K562 (cell line): ENCODE results near the gene SCYGR5. TPM values are rescaled to one million over a fixed set of nuclear protein-coding genes. Genes with fewer than 3 reads are reported as not detected.

ENCODE experiments used
- ATAC-seq: fragments of 200-7000 bp; cut with Tn5 transposase; 3 replicates; pipeline ENCODE4 v1.9.1; 2020; ENCODE audit warnings: moderate library complexity
- BruUV-seq: library from RNA; stranded (reverse); fragments of 400-500 nt; replicated peaks from 2 replicates; lab custom pipeline; 2021; lab: Mats Ljungman, UMichigan
- CTCF ChIA-PET: fragments of 300-600 bp; formaldehyde crosslinking; extraction: SDS; loops from one replicate; lab custom pipeline; 2021; ENCODE audit warnings: low intra/inter-chr PET ratio; lab: Yijun Ruan, JAX
- POLR2A ChIA-PET: fragments of 300-600, 350-650 bp; sonication (Branson Sonifier 250); formaldehyde crosslinking; extraction: SDS; loops from one replicate; lab custom pipeline; 2021; ENCODE audit warnings: antibody characterized with exemption, inconsistent platforms; lab: Yijun Ruan, JAX
- DNase-seq, 4 experiments: peaks; one replicate each; pipeline versions ENCODE4 v3.0.0 to v3.0.0-alpha.2; 2011 to 2018; ENCODE audit warnings: low spot score in 3 of 4, mixed read lengths in 3 of 4; ENCODE audit errors: extremely low read depth in 1 of 4
- FAIRE-seq: peaks from 2 replicates; lab custom pipeline; 2011; peaks lifted over from hg19 to GRCh38; lab: Jason Lieb, UNC
- H2AFZ ChIP-seq: 2 replicates; pipeline ENCODE4 v1.6.0; 2011; ENCODE audit warnings: low read depth, low read length, control low read depth, inconsistent platforms
- H3K27ac ChIP-seq: fragments of 200-600 bp; 3 replicates; pipeline ENCODE4 v1.8.0; 2011; ENCODE audit warnings: low read depth, mild to moderate bottlenecking, control low read depth, inconsistent platforms, low read length, moderate library complexity, mixed read lengths; ENCODE audit errors: extremely low read depth
- H3K27me3 ChIP-seq, 2 experiments: fragments of 300-600 bp in 1 of 2; 2 replicates in 1 of 2; 3 replicates in 1 of 2; pipeline versions ENCODE4 v1.6.0 to v1.8.0; 2011; ENCODE audit warnings: inconsistent platforms in 2 of 2, low read length in 2 of 2, mild to moderate bottlenecking in 1 of 2, mixed read lengths in 1 of 2, moderate library complexity in 1 of 2; ENCODE audit not compliant: control insufficient read depth in 2 of 2, insufficient read depth in 2 of 2
- H3K36me3 ChIP-seq: fragments of 300-600 bp; 3 replicates; pipeline ENCODE4 v1.8.0; 2011; ENCODE audit warnings: mild to moderate bottlenecking, low read length, inconsistent platforms; ENCODE audit not compliant: control insufficient read depth, insufficient read depth
- H3K4me1 ChIP-seq, 2 experiments: fragments of 200-600 bp in 1 of 2; replicated peaks in 1 of 2; 2 replicates in 1 of 2; 3 replicates in 1 of 2; pipeline versions ENCODE4 v1.5.1 to v1.8.0; 2011; ENCODE audit warnings: inconsistent platforms in 2 of 2, low read length in 2 of 2, mild to moderate bottlenecking in 1 of 2, mixed read lengths in 1 of 2, moderate library complexity in 1 of 2; ENCODE audit not compliant: control insufficient read depth in 2 of 2, insufficient read depth in 2 of 2
- H3K4me2 ChIP-seq: 2 replicates; pipeline ENCODE4 v1.6.1; 2011; ENCODE audit warnings: low read length, control low read depth, inconsistent platforms, mixed read lengths; ENCODE audit not compliant: insufficient read depth
- H3K4me3 ChIP-seq: fragments of 200-600 bp; sonication (generic), shearing (Covaris generic); 2 replicates; pipeline ENCODE4 v1.5.1; 2016; ENCODE audit warnings: control low read depth, inconsistent platforms
- H3K79me2 ChIP-seq: fragments of 200-600 bp; 3 replicates; pipeline ENCODE4 v1.8.0; 2011; ENCODE audit warnings: low read length, inconsistent platforms; ENCODE audit not compliant: control insufficient read depth, insufficient read depth
- H3K9ac ChIP-seq, 2 experiments: 2 replicates each; pipeline versions ENCODE4 v1.6.0 to v1.6.1; 2011; ENCODE audit warnings: low read depth in 2 of 2, low read length in 2 of 2, control low read depth in 1 of 2, inconsistent platforms in 1 of 2, mild to moderate bottlenecking in 1 of 2, mixed read lengths in 1 of 2; ENCODE audit not compliant: insufficient read depth in 1 of 2
- H3K9me1 ChIP-seq: one replicate; pipeline ENCODE4 v1.6.0; 2011; ENCODE audit warnings: inconsistent platforms, mild to moderate bottlenecking, low read length, moderate library complexity; ENCODE audit not compliant: control insufficient read depth, insufficient read depth
- H3K9me3 ChIP-seq: replicated peaks from 2 replicates; pipeline ENCODE4 v1.5.1; 2011; ENCODE audit warnings: low read depth, low read length, inconsistent platforms; ENCODE audit not compliant: control insufficient read depth, insufficient read depth
- H4K20me1 ChIP-seq: replicated peaks from 2 replicates; pipeline ENCODE4 v1.6.1; 2011; ENCODE audit warnings: low read length, inconsistent platforms, mixed read lengths; ENCODE audit not compliant: control insufficient read depth, insufficient read depth
- SAFB2 ChIP-seq: fragments of 200-400 bp; formaldehyde crosslinking; IDR thresholded peaks from 2 replicates; pipeline ENCODE4 v1.6.1; 2018; ENCODE audit warnings: borderline replicate concordance, low read length, low read depth, moderate library complexity; ENCODE audit not compliant: severe bottlenecking
- SIX5 ChIP-seq, 2 experiments: IDR thresholded peaks; 2 replicates each; pipeline ENCODE4 v1.6.1; 2011; ENCODE audit warnings: low read length in 2 of 2, borderline replicate concordance in 1 of 2, low read depth in 1 of 2, mild to moderate bottlenecking in 1 of 2, moderate library complexity in 1 of 2; ENCODE audit not compliant: insufficient read depth in 1 of 2
- THRAP3 ChIP-seq: fragments of 450-650 bp; IDR thresholded peaks from 2 replicates; pipeline ENCODE4 v1.6.1; 2016; ENCODE audit warnings: mild to moderate bottlenecking, inconsistent platforms, borderline replicate concordance
- ZNF324 ChIP-seq: fragments of 250-450 bp; sonication (Bioruptor Pico); IDR thresholded peaks from 2 replicates; pipeline ENCODE4 v1.4.0; 2020; ENCODE audit warnings: mild to moderate bottlenecking
- WGBS: fragments of 100-300 bp; shearing (Covaris generic); methylation state at CpG from one replicate; pipeline ENCODE4 v1.1.6; 2016; ENCODE audit warnings: low coverage, mixed read lengths; ENCODE audit not compliant: insufficient coverage; ENCODE audit errors: missing lambda C conversion rate; 5-methylcytosine and 5-hydroxymethylcytosine counted together
- in situ Hi-C: fragments of 300-500 bp; cut with MboI; formaldehyde crosslinking; loops from 4 replicates; pipeline ENCODE4 v1.15.0; 2018; ENCODE audit warnings: inconsistent platforms, mixed read lengths
- intact Hi-C: fragments of 100-400 bp; cut with micrococcal nuclease; formaldehyde crosslinking; loops from 2 replicates; pipeline ENCODE4 v1.14.2; 2022
- polyA plus RNA-seq, 8 experiments: library from polyadenylated mRNA; depleted of rRNA in 4 of 8; stranded (reverse) in 5 of 8; unstranded in 3 of 8; fragments of >200 nt; fragmentation: Nextera tagmentation in 2 of 8; fragmentation: Illumina TruSeq in 1 of 8; extraction: Ambion mirVana in 2 of 8; extraction: Trizol in 1 of 8; gene quantifications; 2 replicates each; pipeline versions ENCODE4 v1.2.1 to v1.2.3, GENCODE V29; 2011 to 2014; ENCODE audit warnings: inconsistent platforms in 1 of 8, missing spikeins in 1 of 8
- total RNA-seq, 7 experiments: library from RNA; depleted of rRNA in 6 of 7; stranded (reverse); fragments of >200 nt in 6 of 7; fragmentation: Illumina TruSeq in 2 of 7; extraction: Trizol in 2 of 7; gene quantifications; 2 replicates each; pipeline versions ENCODE4 v1.2.1 to v1.2.3, GENCODE V29; 2011 to 2021; ENCODE audit warnings: low replicate concordance in 1 of 7
- TF ChIP-seq, protein P1 (sequence below): fragments of 450-650 bp; formaldehyde crosslinking; IDR thresholded peaks from 2 replicates; pipeline ENCODE4 v1.4.0; 2022; ENCODE audit warnings: mild to moderate bottlenecking, moderate library complexity
- TF ChIP-seq, protein P2 (sequence below): IDR thresholded peaks from 3 replicates; pipeline ENCODE4 v1.6.1; 2011; ENCODE audit warnings: borderline replicate concordance, mild to moderate bottlenecking; ENCODE audit not compliant: insufficient read length, insufficient read depth
- TF ChIP-seq, protein P3 (sequence below): sonication (generic); formaldehyde crosslinking; IDR thresholded peaks from 2 replicates; pipeline ENCODE4 v1.5.0; 2020; ENCODE audit warnings: missing genetic modification reagents
- TF ChIP-seq, protein P4 (sequence below): sonication (generic); formaldehyde crosslinking; IDR thresholded peaks from 2 replicates; pipeline ENCODE4 v1.8.0; 2022; ENCODE audit warnings: mild to moderate bottlenecking, missing genetic modification reagents, borderline replicate concordance
- TF ChIP-seq, protein P5 (sequence below): sonication (generic); formaldehyde crosslinking; IDR thresholded peaks from 2 replicates; pipeline ENCODE4 v1.8.0; 2022; ENCODE audit warnings: mild to moderate bottlenecking, missing genetic modification reagents
- TF ChIP-seq, protein P6 (sequence below): fragments of 450-650 bp; formaldehyde crosslinking; IDR thresholded peaks from 2 replicates; pipeline ENCODE4 v1.4.0; 2020; ENCODE audit warnings: mild to moderate bottlenecking, mixed read lengths

SCYGR5 gene
- total and polyA plus RNA-seq, 9 of the 15 experiments (the other 6 are each of a cell fraction or from before 2014, with no cell fraction given): not detected

DNA sequence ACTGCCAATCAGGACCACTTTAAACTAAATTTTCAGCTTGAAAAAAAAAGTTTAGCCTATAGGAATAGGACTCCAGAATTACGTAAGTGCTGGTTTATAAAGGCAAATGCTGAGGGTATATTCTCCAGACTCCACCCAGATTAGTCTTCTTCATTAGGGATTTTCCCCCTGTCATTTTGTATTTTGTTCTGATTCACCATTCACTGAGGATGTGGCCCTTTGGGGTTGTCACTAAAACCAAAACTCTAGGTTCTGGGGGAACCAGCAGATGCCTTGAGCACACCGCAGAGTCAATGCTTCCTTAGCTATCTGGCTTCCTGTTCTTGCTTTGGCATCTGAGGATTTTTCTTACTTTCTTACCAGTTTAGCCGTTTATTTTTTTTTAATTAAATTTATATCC, 38.8 kb upstream of the SCYGR5 start:
- CTCF ChIA-PET: no interaction called here
- ATAC-seq (no peak), FAIRE-seq (no peak), DNase-seq (no peak)
- no peak overlapping the region for H2AFZ ChIP-seq
- 0% methylated on average over 3 of the region's 3 CpGs for WGBS
- no peak overlapping the region for H3K4me2 ChIP-seq
- POLR2A ChIA-PET: interaction anchor here (1.2 kb wide), 1 partner anchor 8 kb away, joined by 3 read pairs; no protein-coding TSS in a partner anchor
- H3K79me2 ChIP-seq: no peaks in the 10 kb centered on the region
- H3K4me3 ChIP-seq: no peak overlapping the region
- no peak overlapping the region for H3K9ac ChIP-seq
- peaks cover 5 to 18% of the 10 kb centered on the region in 2 experiments; a peak in 4 of 5 replicates for H3K27me3 ChIP-seq
- H3K36me3 ChIP-seq: no peaks in the 10 kb centered on the region
- no peaks in the 10 kb centered on the region for H3K4me1 ChIP-seq
- H3K27ac ChIP-seq: no peak overlapping the region
- in situ Hi-C loops: no loop called here
- BruUV-seq: no TSS peak
- intact Hi-C loops: no loop called here
- no peaks in the 10 kb centered on the region for H3K9me3 ChIP-seq
- no peaks in the 10 kb centered on the region for H4K20me1 ChIP-seq
- H3K9me1 ChIP-seq: no peaks in the 10 kb centered on the region
- TF ChIP-seq, protein P1, sequence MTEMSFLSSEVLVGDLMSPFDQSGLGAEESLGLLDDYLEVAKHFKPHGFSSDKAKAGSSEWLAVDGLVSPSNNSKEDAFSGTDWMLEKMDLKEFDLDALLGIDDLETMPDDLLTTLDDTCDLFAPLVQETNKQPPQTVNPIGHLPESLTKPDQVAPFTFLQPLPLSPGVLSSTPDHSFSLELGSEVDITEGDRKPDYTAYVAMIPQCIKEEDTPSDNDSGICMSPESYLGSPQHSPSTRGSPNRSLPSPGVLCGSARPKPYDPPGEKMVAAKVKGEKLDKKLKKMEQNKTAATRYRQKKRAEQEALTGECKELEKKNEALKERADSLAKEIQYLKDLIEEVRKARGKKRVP: no peak
- TF ChIP-seq, protein P2, sequence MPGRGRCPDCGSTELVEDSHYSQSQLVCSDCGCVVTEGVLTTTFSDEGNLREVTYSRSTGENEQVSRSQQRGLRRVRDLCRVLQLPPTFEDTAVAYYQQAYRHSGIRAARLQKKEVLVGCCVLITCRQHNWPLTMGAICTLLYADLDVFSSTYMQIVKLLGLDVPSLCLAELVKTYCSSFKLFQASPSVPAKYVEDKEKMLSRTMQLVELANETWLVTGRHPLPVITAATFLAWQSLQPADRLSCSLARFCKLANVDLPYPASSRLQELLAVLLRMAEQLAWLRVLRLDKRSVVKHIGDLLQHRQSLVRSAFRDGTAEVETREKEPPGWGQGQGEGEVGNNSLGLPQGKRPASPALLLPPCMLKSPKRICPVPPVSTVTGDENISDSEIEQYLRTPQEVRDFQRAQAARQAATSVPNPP: no peak
- TF ChIP-seq, protein P3, sequence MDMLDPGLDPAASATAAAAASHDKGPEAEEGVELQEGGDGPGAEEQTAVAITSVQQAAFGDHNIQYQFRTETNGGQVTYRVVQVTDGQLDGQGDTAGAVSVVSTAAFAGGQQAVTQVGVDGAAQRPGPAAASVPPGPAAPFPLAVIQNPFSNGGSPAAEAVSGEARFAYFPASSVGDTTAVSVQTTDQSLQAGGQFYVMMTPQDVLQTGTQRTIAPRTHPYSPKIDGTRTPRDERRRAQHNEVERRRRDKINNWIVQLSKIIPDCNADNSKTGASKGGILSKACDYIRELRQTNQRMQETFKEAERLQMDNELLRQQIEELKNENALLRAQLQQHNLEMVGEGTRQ (CRISPR knock-in tag): no peak
- no peak for TF ChIP-seq SAFB2
- TF ChIP-seq SIX5 (IDR thresholded peaks at IDR 0.05; ENCODE audit: borderline replicate concordance in 1 of 2, insufficient read depth in 1 of 2, low read depth in 1 of 2, low read length in 2 of 2): no peak
- TF ChIP-seq, protein P4, sequence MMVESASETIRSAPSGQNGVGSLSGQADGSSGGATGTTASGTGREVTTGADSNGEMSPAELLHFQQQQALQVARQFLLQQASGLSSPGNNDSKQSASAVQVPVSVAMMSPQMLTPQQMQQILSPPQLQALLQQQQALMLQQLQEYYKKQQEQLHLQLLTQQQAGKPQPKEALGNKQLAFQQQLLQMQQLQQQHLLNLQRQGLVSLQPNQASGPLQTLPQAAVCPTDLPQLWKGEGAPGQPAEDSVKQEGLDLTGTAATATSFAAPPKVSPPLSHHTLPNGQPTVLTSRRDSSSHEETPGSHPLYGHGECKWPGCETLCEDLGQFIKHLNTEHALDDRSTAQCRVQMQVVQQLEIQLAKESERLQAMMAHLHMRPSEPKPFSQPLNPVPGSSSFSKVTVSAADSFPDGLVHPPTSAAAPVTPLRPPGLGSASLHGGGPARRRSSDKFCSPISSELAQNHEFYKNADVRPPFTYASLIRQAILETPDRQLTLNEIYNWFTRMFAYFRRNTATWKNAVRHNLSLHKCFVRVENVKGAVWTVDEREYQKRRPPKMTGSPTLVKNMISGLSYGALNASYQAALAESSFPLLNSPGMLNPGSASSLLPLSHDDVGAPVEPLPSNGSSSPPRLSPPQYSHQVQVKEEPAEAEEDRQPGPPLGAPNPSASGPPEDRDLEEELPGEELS (CRISPR knock-in tag): no peak
- TF ChIP-seq THRAP3: no peak
- TF ChIP-seq, protein P5, sequence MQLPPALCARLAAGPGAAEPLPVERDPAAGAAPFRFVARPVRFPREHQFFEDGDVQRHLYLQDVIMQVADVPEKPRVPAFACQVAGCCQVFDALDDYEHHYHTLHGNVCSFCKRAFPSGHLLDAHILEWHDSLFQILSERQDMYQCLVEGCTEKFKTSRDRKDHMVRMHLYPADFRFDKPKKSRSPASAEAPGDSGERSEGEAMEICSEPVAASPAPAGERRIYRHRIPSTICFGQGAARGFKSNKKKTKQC (CRISPR knock-in tag): no peak
- no peak for TF ChIP-seq ZNF324
- TF ChIP-seq, protein P6, sequence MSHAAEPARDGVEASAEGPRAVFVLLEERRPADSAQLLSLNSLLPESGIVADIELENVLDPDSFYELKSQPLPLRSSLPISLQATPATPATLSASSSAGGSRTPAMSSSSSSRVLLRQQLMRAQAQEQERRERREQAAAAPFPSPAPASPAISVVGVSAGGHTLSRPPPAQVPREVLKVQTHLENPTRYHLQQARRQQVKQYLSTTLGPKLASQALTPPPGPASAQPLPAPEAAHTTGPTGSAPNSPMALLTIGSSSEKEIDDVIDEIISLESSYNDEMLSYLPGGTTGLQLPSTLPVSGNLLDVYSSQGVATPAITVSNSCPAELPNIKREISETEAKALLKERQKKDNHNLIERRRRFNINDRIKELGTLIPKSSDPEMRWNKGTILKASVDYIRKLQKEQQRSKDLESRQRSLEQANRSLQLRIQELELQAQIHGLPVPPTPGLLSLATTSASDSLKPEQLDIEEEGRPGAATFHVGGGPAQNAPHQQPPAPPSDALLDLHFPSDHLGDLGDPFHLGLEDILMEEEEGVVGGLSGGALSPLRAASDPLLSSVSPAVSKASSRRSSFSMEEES (CRISPR knock-in tag): no peak
